Transverse colon (tissue), 4 donors: ENCODE data around the gene ZFY.
A peak's percentile ranks its signal among the peaks of the same experiment; 100 is the strongest.

ENCODE experiments used
- EP300 ChIP-seq: sonication (generic); formaldehyde crosslinking; IDR thresholded peaks from one replicate; pipeline ENCODE4 v1.6.1; 2017; ENCODE audit warnings: antibody characterized with exemption, low read depth
- POLR2A ChIP-seq: fragments of 450-650 bp; IDR thresholded peaks from one replicate; pipeline ENCODE4 v1.6.1; 2016; ENCODE audit warnings: antibody characterized with exemption, mild to moderate bottlenecking, moderate library complexity
- POLR2AphosphoS5 ChIP-seq, 3 donors: sonication (generic); formaldehyde crosslinking; IDR thresholded peaks; one replicate each; pipeline ENCODE4 v1.6.1; 2016; ENCODE audit warnings: antibody characterized with exemption in 3 of 3
- TF ChIP-seq, protein P1 (sequence below), 5 experiments: fragments of 200-600 bp in 3 of 5; fragments of 450-650 bp in 2 of 5; sonication (generic) in 3 of 5; IDR thresholded peaks; 1 replicate in 2 of 5; 2 replicates in 3 of 5; pipeline ENCODE4 v1.5.1; 2016 to 2017; ENCODE audit warnings: antibody characterized with exemption in 5 of 5, inconsistent platforms in 3 of 5, mild to moderate bottlenecking in 2 of 5, moderate library complexity in 1 of 5

DNA sequence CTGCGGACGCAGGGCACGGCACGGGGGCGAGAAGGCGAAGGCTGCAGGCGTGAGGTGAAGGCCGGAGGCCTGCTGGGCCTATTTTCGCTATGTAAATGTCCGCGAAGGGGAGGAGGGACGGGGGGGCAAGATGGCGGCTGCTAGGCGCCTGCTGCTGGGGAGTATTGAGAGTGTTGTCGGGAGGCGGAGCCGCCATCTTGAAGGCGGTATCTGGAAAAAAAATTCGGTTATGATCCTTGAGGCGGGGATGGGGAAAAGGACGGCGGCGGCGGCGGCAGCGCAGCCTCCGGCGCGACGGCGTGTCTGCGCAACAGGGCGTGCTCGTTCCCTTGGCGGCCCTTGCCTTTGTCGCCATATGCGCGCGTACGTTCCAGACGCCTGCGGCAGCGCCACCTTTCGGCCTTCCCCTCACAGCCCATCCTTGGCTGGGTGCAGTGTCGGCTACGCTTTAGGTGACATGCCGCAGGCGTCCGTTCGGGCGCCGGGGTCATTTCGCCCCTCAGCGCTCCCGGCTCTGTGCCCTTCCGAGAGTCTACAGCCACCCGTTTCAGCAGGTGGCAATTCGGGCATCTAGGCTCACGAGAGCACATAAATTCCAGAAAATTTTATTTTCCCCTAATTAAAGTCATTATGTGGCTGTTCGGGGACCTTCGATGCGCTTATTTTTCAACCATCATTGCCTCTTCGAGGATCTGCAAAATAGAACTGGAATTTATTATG lies 695 bp downstream of the ZFY start:
- TF ChIP-seq POLR2A (no peak), EP300 (no peak), POLR2AphosphoS5 (IDR thresholded peaks at IDR 0.05) (no peak)
- TF ChIP-seq, protein P1, sequence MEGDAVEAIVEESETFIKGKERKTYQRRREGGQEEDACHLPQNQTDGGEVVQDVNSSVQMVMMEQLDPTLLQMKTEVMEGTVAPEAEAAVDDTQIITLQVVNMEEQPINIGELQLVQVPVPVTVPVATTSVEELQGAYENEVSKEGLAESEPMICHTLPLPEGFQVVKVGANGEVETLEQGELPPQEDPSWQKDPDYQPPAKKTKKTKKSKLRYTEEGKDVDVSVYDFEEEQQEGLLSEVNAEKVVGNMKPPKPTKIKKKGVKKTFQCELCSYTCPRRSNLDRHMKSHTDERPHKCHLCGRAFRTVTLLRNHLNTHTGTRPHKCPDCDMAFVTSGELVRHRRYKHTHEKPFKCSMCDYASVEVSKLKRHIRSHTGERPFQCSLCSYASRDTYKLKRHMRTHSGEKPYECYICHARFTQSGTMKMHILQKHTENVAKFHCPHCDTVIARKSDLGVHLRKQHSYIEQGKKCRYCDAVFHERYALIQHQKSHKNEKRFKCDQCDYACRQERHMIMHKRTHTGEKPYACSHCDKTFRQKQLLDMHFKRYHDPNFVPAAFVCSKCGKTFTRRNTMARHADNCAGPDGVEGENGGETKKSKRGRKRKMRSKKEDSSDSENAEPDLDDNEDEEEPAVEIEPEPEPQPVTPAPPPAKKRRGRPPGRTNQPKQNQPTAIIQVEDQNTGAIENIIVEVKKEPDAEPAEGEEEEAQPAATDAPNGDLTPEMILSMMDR (IDR thresholded peaks at IDR 0.05): peak in 2 of 5 experiments; percentile 64 to 68
